AG08396 (cell line): ENCODE results near the gene RPAP3.

Experiments used
- DNase-seq: peaks from one replicate; pipeline ENCODE4 v3.0.0; 2012; ENCODE audit warnings: low spot score, mixed read lengths

RPAP3 gene

GRCh38 chr12:47743311-47743860 lies 37.6 kb upstream of the RPAP3 start:
- no peak for DNase-seq

GRCh38 chr12:47742253-47742825 lies 36.5 kb upstream of the RPAP3 start:
- DNase-seq, result peak; percentile 54

DNA sequence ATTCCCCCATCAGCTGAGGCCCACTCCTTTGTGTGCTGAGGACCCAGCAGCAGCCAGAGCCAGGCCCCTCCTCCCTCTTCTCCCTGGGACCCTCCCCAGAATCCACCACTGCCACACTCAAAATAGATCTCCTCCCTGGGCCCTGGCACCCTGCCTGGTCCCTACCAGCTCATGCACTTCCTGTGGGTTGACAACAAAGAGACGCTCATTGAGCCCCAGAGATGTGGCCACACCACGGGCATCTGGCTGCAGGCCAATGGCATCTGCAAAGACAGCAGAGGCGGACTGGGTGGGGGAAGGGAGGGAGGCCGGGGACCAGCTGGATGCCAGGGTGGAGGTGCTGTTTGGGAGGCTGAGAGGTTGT lies 35.5 kb upstream of the RPAP3 start:
- DNase-seq, result no peak

- DNase-seq, result no peak
These were observed 34.9 kb upstream of the RPAP3 start for GRCh38 chr12:47740606-47741339.

GRCh38 chr12:47739979-47740378 lies 34.1 kb upstream of the RPAP3 start:
- DNase-seq, result no peak

DNA sequence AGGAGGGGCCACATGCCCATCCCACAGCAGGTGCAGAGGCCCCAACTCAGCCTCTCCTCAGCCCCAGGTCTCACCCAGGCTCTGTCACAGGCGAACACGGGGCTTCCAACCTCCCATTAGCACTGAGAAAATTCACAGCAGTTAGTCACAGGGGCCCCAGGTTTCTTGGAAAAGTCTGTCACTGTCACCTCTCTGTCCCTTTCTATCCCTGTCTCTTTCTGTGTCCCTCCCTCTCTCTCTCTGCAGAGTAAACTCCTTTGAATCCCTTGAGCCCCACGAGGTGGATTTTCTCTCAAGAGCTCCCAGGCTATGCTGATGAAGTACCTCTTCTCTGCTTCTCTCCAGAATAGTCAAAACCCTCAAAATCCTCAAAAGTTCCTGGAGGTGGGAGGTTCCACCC lies 33.5 kb upstream of the RPAP3 start:
- no peak for DNase-seq

DNA sequence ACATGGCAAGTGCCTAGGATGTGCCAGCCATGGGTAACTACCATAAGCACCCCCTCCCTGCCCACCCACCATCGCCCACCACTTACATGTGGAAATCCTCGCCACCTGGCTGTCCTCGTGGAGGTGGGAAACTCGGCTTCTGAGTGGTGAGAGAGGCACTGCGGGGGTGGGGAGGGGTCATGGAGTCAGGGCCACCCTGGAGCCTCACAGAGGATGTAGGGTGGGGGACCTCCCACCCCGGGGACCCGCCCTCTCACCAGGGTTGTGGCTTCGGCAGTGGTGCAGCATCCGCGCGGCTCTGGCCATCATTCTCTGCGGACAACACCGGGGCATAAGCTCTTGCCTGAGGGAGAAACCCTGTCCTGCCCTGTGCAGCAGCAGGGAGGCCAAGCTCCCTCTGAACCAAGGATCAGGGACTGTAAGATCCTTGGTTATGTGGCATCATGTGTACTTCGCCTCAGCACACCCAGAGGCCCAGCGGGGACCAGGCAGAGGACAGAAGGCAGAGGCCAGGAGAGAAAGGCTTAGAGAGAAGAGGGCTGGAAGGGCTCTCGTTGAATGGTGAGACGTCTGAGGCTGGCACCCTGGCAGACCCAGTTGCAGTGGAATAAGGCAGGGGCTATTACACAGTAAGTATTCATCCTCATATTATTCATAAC lies 32.2 kb upstream of the RPAP3 start:
- no peak for DNase-seq

- DNase-seq, result peak; percentile 78
These were observed 31.2 kb upstream of the RPAP3 start for GRCh38 chr12:47736877-47737676.

- no peak for DNase-seq
These were observed 30.4 kb upstream of the RPAP3 start for GRCh38 chr12:47736216-47736615.

GRCh38 chr12:47735649-47736048 lies 29.8 kb upstream of the RPAP3 start:
- DNase-seq, result no peak

- DNase-seq, result no peak
These were observed 29.1 kb upstream of the RPAP3 start for GRCh38 chr12:47734725-47735480.

DNA sequence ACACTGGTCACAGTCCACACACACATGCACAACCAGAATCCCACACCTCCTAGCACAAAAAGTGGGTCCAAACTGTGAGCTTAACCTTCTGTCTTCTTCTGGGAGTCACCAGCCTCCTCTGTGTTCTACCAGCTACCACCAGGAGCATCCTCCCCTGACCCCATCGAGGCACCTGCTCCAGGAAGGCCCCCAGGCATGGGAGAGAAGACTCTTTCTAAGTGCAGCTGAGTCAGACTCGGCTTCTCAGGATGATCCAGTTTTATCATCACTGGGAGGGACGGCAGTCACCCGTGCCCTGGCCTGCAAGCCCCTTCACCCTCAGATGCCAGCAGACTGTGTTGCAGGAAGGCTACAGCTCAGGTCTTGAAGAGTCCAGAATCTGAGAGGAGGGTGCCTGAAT lies 27.3 kb upstream of the RPAP3 start:
- DNase-seq, result no peak

DNA sequence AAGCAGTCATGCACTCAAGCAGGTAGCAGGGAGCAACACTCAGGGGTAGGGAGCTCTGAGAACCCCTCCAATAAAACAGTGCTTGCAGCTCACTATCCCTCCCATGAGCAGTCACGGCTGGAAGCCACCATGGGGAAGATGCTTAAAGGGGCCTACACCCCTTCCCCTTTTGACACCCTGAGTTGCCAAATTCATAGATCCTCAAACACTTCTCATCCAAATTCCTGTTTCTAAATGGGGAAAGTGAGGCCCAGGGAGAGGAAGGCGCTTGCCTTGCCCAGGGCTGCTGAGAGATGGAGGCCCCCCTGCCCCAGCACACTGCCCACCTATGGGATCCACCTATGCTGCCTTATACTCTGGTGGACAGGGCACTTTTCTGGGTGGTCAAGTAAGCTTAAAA lies 26.7 kb upstream of the RPAP3 start:
- no peak for DNase-seq

GRCh38 chr12:47731723-47732122 lies 25.9 kb upstream of the RPAP3 start:
- DNase-seq, result no peak

- DNase-seq, result peak; percentile 50
These were observed 24.5 kb upstream of the RPAP3 start for GRCh38 chr12:47730341-47730744.

DNA sequence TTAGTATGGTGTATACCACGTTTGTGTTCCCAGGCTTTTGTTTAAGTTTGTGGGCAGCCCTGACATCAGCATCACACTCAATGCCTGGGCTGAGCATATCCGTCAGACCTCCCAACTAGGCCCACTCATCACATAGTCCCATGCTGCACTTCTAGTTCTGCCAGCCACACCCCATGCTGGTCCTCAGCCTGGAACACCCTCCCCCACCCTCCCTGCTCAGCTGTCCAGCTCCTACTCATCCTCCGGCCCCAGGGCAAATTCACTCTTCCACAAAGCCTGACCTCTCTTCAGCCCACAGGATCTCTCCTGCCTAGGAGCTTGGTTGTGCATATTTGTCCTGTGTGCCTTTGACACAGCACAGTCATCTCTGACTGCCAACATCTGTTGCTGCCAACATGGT lies 23.4 kb upstream of the RPAP3 start:
- DNase-seq, result peak; percentile 43

DNA sequence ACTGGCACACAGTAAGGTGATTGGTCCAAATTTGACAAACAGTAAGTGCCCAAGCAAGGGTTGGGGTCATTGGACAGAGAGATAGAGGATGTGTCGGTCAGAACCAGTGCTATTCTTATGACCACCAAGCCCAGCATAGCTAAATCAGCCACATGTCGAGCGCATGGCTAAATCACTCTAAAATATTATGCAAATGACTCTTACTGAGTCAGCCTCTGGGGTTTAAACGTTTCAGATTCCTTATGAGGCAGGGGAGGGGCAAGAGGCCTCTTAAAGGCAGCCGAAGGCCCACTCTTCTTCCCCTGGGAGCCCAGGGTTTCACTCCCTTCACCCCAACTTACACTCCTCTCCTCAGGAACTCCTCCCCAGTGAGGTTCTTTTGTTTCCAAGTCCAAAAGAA lies 20.1 kb upstream of the RPAP3 start:
- peak; percentile 72 for DNase-seq

- DNase-seq, result no peak
These were observed 19.4 kb upstream of the RPAP3 start, which contains the start of gene ENDOU for GRCh38 chr12:47725091-47725772. ENDOU (minus strand) TSS chr12:47725490; CDS start chr12:47725413, 77 bp downstream.

- no peak for DNase-seq
These were observed 17.3 kb upstream of the RPAP3 start for GRCh38 chr12:47722941-47723631.

- DNase-seq, result no peak
These were observed 16.5 kb upstream of the RPAP3 start for GRCh38 chr12:47722136-47722834.
